Activated T-helper 1 cell treated with Interleukin-2 at 50 U/mL for 16 hours (primary cell): Measurements from ENCODE around the gene AP5M1.
A peak's percentile ranks its signal among the peaks of the same experiment; 100 is the strongest.
"Not testable (repeated sequence)": the region's sequence is repeated elsewhere in the genome, so short reads cannot be mapped to it uniquely, and the experiment has no call there.

ENCODE experiments used
- DNase-seq: peaks from one replicate; pipeline ENCODE4 v3.0.0-alpha.2; 2020; ENCODE audit warnings: low read depth

The AP5M1 gene

DNA sequence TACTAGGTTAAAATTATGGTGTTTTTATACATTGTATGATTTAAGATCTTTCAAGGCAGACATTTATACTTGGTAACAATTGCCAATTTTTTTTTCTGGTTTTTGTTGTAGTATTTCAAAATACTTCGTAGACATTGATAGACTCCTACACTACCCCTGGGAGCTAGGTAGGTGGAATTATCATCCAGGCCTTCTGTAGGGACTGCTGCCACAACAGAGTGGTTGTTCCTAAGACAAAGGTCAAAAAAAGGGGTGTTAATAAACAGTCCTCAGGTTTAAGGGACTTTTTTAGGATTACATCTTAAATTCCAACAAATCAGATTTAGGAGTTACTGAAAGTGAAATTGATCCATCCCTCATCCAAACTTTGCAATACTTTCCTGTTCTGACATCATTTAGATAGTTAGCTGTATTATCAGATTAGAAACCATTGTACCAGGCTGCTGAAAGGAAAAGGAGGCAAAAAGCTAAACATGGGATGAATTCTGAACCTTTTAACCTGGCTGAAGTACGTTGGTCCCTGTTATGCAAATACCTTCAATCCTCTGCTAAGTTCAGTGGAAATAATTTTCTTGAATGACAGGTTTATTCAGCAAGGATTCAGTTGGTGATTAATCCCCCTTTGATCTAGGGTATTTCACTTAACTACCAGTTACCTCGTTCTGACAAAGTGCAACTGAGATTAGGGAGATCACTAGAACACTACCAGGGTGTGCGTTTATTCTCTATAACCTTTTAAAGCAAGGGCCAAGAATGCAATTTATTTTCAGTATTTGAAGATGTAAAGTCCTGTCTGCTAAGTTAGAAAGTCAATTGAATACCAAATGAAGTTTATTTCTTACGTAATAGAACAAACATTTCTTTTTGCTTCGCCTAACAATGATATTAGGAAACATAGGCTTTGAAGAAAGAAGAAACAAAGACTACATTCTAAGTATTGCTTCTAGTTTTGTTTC is 23.2 kb downstream of the AP5M1 start:
- no peak for DNase-seq

DNA sequence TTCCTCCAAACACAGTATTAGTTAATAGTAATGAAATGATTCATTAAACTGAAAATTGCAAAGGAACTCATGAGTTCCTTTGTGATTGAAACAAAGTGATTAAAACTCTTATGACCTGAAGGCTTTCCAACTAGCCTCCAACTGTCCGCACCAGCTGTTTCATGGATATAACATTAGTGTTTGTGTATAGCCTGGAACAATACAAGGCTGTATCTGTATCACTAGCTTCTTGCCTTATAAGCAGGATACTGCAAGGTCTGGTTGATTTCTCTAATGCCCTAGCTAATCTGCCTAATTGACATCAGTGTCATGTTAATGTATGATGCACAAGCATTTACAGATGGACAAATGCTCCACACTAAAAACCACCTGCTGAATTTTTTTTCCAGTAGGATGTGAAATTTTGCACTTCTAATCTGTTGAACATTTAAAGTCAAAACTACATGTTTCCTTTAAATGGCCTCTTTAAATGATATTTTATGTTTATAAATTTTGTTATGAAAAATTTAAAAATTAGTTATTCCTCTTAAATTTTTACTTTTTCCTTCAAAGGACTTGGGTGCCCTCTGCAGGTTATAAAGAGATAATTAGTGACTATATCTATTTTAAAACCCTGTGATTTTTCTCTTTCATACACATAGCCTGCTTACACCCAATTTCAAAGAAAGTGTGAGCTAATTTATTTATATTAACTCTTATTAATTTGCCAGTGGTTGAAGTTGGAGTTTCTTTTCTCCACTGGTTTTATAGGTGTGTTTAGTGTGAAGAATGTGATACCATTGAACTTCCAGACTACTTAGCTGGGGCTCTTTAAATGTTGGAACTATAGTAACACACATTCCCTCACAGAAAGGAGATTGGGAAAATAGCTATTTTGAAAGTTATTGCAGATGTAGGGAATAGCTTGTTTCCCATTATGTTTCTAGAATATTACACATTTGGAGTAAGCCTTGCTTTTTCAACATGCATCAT is 25.4 kb downstream of the AP5M1 start:
- DNase-seq: no peak

DNA sequence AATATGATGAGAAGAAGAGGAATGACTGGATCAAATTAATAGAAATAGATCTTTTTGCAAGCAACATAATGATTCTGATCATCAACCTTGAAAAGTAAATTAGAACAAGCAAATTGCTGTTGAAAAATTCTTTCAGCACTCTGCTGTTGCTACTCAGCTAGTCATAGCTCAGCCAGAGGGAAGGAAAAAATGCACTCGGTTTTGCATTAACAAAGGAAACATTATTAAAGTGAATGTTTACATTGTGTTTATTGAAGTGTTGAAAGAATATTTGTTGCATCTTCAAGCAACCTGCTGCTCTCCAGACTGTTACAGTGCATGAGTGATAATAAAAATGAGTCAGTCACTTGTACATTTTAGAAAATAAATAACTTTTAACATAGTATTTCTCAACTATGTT is 26.5 kb downstream of the AP5M1 start:
- DNase-seq: no peak

DNA sequence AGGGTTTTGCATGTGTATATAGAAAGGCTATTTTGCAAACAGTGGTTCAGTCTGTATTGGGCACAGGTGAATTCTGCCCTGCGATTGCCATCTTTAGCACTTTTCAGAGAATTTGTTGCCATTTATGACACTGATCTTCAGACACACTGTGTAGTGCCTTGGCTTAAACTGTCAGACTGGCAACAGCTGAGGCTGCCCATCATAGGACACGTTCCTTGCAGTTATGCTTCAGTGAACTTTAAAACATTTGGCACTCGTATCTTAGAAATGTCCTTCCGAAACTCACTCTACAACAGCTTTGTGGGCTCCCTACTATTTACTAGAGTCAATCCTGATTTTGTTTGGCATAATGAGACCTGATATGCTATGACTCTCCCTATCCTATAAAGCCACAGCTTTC is 29.1 kb downstream of the AP5M1 start:
- no peak for DNase-seq

DNA sequence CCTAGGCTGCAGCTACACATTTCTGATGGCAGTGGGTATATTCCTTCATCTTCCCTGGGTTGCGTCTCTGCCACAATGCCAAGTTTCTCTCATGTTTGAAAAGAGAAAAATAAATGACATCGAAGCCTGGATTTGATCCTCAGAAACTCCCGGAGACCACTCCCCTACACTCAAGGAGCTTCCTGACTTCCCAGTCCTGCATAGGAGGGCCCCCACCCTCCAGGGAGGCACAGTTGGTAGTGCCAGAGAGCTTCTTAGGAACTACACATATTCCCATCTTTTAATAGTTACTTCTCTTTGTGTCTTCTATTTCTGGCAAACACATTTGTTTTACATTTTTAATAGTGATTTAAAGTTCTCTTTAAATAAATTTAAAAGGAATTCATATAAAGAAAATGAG is 30.7 kb downstream of the AP5M1 start:
- no peak for DNase-seq

DNA sequence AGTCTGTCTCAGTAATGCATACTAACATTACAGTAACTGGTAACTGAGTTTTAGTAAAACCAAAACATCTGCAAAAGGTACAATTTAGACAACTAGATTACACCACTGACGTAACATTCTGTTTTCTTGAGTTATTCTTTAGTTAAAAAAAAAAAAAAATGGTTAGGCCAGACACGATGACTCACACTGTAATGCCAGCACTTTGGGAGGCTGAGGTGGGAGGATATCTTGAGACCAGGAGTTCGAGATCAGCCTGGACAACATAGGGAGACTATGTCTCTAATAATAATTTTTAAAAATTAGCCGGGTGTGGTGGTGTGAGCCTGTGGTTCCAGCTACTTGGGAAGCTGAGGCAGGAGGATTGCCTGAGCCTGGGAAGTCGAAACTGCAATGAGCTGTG is 34.1 kb downstream of the AP5M1 start:
- no peak for DNase-seq

DNA sequence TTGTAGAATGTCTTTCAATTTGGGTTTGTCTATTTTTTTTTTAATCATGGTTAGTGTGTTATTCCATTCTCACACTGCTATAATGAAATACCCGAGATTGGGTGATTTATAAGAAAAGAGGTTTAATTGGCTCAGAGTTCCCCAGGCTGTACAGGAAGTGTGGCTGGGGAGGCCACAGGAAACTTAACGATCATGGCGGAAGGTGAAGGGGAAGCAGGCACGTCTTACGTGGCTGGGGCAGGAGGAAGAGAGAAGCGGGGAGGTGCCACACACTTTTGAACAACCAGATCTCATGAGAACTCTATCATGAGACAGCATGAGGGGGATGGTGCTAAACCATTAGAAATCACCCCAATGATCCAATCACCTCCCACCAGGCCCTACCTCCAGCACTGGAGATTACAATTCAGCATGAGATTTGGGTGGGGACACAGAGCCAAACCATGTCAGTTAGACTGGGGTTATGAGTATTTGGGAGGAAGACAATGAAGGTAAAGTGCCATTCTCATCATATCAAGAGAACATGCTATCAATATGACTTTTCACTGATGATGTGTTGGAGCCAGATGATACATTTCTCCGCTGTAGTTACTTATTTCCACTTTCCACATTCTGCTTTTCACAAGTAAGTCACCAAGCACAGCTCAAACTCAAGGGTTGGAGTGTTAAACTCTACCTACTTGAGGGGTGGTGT is 45.8 kb downstream of the AP5M1 start:
- DNase-seq: no peak

DNA sequence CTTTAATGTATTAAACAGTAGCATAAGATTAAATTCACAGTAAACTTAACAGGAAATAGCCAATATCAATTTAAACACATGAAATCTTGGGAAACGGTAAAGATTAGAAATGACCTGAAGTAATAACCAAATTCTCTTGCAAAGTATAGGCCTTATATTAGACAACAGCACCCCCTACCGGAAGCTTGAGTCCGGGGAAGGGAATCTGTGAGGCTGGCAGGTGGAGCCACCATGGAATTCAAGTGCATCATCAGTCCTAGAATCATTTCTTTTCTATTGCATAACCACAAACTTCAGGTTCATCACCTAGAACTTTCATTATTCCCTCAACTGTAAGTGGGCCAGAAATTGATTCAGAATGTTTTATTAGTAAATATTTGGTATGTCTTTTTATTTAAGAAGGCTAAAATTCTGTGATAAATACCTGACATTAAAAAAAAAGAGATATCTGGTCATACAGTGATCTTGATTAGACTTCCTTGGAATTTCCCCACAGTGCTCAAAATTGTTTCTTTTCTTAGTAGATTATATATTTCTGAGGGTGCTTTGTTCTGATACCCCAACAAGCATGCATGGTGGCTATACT is 48.6 kb downstream of the AP5M1 start:
- DNase-seq: peak; percentile 36

DNA sequence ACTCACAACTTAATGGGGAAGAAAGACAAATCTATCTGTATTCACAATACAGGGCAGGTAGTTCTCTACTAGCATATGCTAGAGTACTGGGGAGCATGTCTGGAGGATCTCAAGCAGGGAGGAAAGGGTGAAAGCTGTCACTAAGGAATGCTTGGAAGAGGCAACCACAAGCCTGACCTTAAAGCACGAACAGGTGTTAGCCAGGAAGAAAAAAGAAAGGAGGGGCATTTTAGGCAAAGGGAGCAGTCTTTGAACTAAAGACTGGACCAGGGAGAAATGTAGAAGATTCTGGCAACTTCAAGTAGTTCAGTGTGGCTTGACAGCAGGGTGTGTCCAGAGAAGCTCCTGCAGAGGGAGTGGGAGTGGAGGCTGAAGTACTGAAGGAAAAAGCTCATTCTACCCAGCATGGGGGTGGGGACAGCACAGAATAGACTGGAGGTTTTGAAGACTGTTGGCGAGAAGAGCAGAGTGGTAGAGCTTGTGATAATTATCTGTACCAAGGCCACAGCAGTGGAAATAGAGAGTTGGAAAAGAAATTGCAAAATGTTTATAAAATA is 50.9 kb downstream of the AP5M1 start:
- DNase-seq: no peak

DNA sequence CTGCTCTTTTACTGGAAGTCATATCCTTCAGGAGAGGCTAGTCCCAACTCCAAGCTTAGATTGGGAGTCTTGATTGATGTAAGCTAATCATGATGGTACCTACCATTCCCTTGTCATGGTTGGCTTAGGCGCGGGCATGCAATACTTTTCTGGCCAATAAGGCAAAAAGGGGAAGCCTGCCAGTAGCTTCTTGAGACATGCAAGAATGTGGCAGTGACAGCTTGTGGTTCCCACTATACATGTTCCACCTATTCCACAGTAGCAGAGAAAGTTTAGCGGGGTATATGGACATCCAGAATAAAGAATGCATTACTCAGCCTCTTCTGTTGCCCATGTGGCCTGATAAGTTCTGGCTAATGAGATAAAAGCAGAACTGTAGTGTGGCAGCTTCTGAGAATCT is 55.0 kb downstream of the AP5M1 start:
- no peak for DNase-seq

DNA sequence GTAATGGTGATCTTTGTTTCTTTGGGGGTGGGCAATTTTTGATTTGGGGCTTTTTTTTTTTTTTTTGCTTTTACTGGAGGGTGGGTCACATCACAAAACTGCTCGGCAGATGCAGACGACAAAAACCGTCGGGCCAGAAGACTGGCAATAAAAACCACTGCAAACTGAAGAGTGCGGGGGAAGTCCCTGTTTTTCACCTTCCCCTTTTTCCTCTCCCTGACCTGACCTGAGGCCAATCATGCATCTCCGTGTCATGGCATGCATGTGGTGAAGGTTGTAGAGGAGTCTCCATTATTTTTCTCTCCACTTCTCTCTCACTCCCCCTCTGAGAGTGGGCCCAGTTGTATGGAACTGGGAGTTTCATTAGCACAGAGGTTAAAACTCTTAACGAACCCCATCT is 57.5 kb downstream of the AP5M1 start:
- no peak for DNase-seq

DNA sequence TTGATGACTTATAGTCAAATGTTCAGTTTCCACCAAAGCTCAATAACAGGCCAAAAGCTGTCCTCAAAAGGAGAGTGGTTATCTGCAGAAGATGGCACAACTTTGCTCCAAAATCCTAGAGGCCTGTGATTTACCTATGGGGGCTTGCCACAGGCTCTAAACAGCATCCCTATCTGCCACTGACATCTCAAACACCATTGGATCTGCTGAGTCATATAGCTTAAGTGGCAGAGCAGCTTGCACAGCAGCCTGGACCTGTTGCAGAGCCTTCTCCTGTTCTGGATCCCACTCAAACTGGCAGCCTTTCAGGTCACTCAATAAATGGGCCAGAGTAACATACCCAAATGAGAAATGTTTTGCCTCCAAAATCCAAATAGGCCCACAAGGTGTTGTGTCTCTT is 61.1 kb downstream of the AP5M1 start:
- no peak for DNase-seq

DNA sequence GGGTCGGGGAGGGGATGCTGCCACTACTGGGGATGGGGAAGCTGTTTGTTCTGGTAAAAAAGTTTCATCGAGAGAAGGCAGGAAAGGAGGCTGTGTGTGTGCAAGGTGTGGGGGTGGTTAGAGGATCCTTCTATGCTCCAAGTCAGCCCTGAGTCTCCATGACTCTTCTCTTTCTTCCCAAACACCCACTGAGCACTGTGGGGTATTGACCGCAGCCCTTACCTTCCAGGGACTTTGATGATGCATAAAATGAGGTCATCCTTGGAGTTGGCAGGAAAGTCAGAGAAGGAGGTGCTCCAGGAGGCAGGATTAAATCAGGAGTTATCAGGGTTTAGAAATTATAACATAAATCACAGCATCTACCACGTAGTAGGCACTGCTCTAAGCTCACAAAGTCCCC is 63.7 kb downstream of the AP5M1 start:
- DNase-seq: not testable (repeated sequence)

DNA sequence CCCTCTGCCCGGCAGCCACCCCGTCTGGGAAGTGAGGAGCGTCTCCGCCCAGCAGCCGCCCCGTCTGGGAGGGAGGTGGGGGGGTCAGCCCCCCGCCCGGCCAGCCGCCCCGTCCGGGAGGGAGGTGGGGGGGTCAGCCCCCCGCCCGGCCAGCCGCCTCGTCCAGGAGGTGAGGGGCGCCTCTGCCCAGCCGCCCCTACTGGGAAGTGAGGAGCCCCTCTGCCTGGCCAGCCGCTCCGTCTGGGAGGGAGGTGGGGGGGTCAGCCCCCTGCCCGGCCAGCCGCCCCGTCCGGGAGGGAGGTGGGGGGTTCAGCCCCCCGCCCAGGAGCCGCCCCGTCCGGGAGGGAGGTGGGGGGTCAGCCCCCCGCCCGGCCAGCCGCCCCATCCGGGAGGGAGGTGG is 65.0 kb downstream of the AP5M1 start:
- not testable (repeated sequence) for DNase-seq

DNA sequence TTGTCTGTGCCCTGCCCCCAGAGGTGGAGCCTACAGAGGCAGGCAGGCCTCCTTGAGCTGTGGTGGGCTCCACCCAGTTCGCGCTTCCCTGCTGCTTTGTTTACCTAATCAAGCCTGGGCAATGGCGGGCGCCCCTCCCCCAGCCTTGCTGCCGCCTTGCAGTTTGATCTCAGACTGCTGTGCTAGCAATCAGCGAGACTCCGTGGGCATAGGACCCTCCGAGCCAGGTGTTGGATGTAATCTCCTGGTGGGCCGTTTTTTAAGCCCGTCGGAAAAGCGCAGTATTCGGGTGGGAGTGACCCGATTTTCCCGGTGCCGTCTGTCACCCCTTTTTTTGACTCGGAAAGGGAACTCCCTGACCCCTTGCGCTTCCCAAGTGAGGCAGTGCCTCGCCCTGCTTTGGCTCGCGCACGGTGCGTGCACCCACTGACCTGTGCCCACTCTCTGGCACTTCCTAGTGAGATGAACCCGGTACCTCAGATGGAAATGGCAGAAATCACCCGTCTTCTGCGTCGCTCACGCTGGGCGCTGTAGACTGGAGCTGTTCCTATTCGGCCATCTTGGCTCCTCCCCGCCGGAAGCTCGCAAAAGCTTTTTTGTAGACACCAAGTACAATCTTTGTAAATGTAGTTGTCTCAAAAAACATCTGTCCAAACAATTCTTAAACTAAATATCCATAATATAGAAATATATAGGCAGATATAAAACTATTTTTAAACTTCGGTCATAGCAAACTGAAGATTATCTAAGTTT is 75.0 kb downstream of the AP5M1 start:
- not testable (repeated sequence) for DNase-seq

DNA sequence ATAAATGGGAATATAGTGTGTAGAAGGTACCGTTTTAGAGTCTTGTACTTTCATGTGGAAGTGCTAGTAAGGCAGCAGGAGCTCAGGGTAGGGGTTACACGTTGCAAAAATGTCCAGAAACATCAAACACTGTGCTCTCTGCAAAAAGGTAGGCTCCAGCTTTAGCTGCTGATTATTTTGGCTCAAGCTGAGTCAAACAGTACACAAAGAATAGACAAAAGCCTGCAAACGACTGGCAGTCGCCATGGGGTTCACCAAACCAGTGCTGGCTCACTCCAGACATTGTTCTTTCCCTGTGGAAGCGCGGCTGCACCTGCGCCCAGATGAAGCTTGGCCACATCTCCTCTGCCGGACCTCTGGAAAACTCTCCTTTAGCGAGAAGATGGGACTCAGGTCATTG is 76.3 kb downstream of the AP5M1 start:
- no peak for DNase-seq

DNA sequence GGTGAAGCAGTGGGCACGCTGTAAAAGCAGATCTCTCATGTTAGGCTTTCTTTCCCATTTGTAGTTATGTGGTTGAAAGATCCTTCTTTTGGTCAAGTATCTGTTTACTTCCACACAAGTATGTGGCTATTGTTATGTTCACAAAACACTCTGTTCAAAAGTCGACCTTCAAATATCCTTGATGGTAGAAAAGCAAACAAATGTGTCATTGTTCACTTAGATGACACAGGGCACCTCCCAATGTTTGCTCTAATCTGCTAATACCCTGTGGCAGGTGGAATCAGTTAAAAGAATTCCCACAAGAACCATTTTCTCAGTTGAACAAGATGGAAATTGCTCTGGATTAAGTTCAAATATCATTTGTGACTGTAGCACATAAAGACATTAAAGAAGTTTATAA is 78.0 kb downstream of the AP5M1 start:
- DNase-seq: no peak
